Brain microvascular endothelial cell (primary cell): ENCODE data around the gene DAP.

Experiments used
- DNase-seq: peaks from one replicate; pipeline ENCODE4 v3.0.0-alpha.2; 2020
- H3K27ac ChIP-seq: fragments of 250-450 bp; sonication (Bioruptor Pico); 2 replicates; pipeline ENCODE4 v1.5.1; 2020; ENCODE audit warnings: mild to moderate bottlenecking, moderate library complexity
- H3K27me3 ChIP-seq: fragments of 250-450 bp; sonication (Bioruptor Pico); replicated peaks from 2 replicates; pipeline ENCODE4 v1.5.1; 2020; ENCODE audit warnings: mild to moderate bottlenecking
- H3K36me3 ChIP-seq: fragments of 250-450 bp; sonication (Bioruptor Pico); replicated peaks from 2 replicates; pipeline ENCODE4 v1.5.1; 2020; ENCODE audit warnings: mild to moderate bottlenecking
- H3K4me3 ChIP-seq: 2 replicates; pipeline ENCODE4 v1.5.1; 2011; ENCODE audit warnings: low read depth, mild to moderate bottlenecking, control low read depth, low read length, moderate library complexity
- CTCF ChIP-seq: IDR thresholded peaks from 2 replicates; pipeline ENCODE4 v1.5.1; 2011; ENCODE audit warnings: low read depth, mild to moderate bottlenecking, moderate library complexity, low read length, control low read depth, inconsistent platforms; ENCODE audit errors: missing control alignments
- in situ Hi-C: cut with HindIII; loops from 2 replicates; pipeline ENCODE4 v1.10.0; 2017; ENCODE audit warnings: low sequenced_read_pairs, low pct_ligation_motif_present

Gene DAP

DNA sequence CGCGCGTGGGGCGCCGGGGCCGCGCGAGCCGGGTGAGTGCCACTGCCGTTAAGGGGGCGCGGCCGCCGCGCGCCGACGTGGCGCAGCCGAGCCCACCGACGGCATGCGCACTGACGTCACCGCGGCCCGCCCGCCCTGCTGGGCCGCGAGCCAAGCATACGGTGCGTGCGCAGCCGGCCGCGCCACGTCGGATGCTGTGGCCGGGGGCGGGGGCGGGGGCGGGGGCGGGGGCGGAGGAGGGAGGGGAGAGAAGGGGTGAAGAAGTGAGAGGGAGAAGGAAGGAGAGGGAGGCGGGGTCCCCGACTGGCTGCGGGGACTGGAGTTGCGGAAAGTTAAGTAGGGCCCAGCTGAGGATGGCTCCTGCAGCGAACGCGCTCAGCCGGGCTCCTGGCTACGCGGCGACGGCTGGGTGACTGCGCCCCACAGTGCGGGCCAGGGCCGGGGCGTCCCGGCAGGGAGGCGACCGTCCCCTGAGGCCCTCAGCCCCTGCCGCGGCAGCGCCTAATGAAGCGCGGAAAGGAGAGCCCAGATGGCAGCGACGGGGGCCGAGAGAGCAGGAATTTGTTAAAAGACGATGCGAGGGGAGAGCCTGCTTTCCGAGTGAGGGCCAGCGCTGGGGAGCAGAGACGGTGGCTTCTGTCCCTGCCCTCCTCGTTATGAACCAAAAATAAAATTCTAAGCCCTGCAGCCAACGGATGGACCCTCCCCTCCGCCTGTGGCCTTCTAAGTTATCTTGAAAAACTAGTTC is at the start of gene DAP:
Gene DAP (minus strand): TSS at position 50 of the 748 bp plus-strand sequence. CDS start 166 bp downstream, outside the sequence.
- no peak for TF ChIP-seq CTCF
- Histone ChIP-seq H3K36me3 (peaks cover 4% of the 10 kb centered on the region), H3K4me3 (peak within 1 kb of the TSS; percentile 77), H3K27ac (peak within 1 kb of the TSS; percentile 95), H3K27me3 (no peaks in the 10 kb centered on the region)
- in situ Hi-C loops: no loop called here
- DNase-seq: peak; percentile 57

- Histone ChIP-seq H3K27me3 (no peaks in the 10 kb centered on the region), H3K4me3 (no peak overlapping the region), H3K27ac (no peak overlapping the region), H3K36me3 (no peaks in the 10 kb centered on the region)
- no peak for DNase-seq
- TF ChIP-seq CTCF: no peak
- in situ Hi-C loops: no loop called here
Observed at GRCh38 chr5:10808347-10809226, 47.6 kb upstream of the DAP start.

DNA sequence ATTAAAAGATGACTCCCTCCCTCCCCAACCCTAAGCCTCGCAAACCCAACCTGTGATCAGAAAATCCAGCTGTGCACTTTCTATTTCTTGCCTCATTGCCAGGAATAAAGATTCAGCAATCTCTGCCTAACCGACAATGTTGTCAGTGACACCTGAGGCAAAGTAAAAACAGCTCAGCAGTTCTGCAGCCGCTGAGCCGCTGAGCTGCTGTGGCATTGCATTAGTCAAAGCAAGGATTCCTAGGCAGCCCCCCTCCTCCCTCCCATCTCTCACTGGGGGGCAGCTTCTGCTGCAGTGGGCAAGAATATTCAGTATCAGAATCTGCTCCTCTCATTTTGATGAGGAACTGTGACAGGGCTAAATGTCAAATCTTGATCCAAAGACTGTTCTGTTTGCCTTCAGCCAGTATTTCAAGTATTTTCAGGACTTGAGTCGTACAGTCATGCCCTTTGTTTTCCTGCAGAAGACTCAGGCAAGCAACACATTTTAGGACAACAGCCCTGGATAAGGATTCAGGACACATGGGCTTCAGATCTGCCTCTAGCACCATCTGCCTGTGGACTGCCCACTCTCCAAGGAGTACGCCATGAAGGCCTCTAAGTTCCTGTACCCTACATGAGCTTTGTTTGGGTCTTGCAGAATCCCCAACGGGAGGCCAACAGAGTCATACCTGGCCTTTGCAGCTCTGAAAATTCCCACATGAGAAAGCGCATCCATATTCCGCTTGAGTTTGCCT is 41.1 kb upstream of the DAP start:
- TF ChIP-seq CTCF: peak; percentile 22
- no peaks in the 10 kb centered on the region for H3K27me3 ChIP-seq
- H3K36me3 ChIP-seq: no peaks in the 10 kb centered on the region
- in situ Hi-C loops: no loop called here
- DNase-seq: no peak
- H3K4me3 ChIP-seq: no peak overlapping the region
- H3K27ac ChIP-seq: no peak overlapping the region

- H3K36me3 ChIP-seq: no peaks in the 10 kb centered on the region
Observed at GRCh38 chr5:10800852-10801251, 39.8 kb upstream of the DAP start.

GRCh38 chr5:10797261-10797660 is 36.2 kb upstream of the DAP start:
- no peaks in the 10 kb centered on the region for H3K36me3 ChIP-seq
- TF ChIP-seq CTCF: no peak
- H3K27ac ChIP-seq: no peak overlapping the region
- no peaks in the 10 kb centered on the region for H3K27me3 ChIP-seq
- in situ Hi-C loops: no loop called here
- no peak for DNase-seq
- H3K4me3 ChIP-seq: no peak overlapping the region

More at GRCh38 chr5:10800852-10801251, 39.8 kb upstream of the DAP start:
- DNase-seq: no peak
- in situ Hi-C loops: no loop called here
- Histone ChIP-seq H3K27me3 (no peaks in the 10 kb centered on the region), H3K4me3 (no peak overlapping the region), H3K27ac (no peak overlapping the region)
- TF ChIP-seq CTCF: no peak
